Activated naive CD4-positive, alpha-beta T cell treated with Interleukin-2 at 50 U/mL for 16 hours (primary cell): Measurements from ENCODE around the gene EIF3K.

Source experiments
- DNase-seq: peaks from one replicate; pipeline ENCODE4 v3.0.0-alpha.2; 2020

The EIF3K gene

GRCh38 chr19:38650911-38651584 lies 32.1 kb downstream of the EIF3K start:
- DNase-seq: no peak

GRCh38 chr19:38653028-38653571 lies 34.1 kb downstream of the EIF3K start:
- DNase-seq: no peak

DNA sequence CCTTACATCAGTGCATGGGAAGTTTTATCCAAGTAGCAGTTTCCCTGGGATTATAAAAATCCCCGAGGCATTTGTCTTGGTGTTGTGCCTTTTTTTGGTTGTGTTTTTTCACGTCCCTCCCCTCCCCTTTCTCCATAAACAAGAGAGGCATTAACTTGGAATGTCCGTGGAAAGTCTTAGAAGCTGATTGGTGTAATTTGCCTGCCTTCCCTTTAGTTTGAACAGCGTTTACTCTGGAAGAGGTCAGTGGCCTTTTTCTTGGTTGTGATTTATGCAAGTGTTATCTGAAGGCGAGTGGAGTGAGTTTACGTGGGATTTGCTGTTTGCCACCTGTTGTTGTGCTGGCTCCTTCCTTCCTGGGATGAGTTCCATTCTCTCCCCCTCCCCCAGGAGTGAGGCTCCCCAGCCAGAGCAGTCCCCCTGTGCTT lies 35.7 kb downstream of the EIF3K start:
- no peak for DNase-seq

GRCh38 chr19:38655148-38655824 lies 36.3 kb downstream of the EIF3K start:
- DNase-seq: peak; percentile 53

DNA sequence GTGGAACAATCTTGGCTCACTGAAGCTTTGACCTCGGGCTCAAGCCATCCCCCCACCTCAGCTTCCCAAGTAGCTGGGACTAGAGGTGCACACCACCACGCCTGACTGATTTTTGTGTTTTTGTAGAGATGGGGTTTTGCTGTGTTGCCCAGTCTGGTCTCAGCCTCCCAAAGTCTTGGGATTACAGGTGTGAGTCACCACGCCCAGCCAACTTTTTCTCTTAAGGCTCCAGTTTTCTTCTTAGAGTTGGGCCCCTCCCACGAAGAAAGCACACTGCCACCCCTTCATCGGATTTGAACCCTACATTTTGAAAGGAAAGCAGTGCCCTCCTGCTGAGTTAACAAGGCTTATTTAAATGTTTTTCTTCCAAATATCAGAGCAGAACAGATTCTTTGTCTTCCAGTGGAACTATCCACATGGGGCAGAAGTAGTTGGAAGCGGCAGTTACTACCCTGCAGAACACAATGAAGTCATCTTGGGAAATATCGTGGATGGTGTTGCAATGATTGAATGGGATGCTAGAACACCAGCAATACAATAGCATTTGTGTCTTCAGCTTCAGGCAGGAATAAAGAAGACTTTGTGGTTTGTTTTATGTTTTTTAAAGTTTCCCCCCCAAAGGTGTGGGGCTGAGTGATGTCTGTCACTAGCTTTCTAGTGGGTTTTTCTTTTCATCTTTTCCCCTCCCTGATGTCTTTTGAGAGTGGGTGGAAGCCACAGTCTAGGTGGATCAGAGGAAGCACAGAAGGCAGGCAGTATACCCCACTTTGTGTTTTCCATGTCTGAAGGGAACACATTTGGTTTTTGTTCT lies 37.4 kb downstream of the EIF3K start:
- DNase-seq: peak; percentile 33

DNA sequence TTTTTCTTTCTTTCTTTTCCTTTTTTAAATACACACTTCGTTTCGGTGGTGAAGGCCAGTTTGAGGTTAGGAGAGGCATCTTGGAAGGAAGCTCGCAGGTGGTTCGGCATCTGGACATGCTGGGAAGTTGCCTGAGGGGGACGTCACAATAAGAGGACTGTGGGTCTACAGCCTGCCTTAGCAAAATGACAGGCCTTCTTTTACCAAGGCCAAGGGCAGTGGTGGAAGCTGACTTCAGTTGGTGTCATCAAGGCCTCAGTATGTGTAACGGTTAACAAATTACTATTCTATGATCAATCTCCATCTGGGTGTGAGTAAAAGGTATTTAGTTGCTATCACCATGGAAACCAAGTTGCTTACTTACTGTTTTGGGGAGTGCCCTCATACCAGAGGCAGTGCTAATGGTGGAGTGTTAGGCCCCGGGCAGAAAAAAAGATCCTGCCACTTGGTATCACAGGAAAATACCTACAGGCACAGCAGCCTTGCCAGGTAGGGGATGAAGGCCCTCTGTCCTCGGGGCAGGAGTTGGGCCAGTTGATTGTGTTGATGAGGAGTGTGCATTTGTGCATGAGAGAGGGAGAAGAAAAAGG lies 38.7 kb downstream of the EIF3K start:
- DNase-seq: peak; percentile 29

DNA sequence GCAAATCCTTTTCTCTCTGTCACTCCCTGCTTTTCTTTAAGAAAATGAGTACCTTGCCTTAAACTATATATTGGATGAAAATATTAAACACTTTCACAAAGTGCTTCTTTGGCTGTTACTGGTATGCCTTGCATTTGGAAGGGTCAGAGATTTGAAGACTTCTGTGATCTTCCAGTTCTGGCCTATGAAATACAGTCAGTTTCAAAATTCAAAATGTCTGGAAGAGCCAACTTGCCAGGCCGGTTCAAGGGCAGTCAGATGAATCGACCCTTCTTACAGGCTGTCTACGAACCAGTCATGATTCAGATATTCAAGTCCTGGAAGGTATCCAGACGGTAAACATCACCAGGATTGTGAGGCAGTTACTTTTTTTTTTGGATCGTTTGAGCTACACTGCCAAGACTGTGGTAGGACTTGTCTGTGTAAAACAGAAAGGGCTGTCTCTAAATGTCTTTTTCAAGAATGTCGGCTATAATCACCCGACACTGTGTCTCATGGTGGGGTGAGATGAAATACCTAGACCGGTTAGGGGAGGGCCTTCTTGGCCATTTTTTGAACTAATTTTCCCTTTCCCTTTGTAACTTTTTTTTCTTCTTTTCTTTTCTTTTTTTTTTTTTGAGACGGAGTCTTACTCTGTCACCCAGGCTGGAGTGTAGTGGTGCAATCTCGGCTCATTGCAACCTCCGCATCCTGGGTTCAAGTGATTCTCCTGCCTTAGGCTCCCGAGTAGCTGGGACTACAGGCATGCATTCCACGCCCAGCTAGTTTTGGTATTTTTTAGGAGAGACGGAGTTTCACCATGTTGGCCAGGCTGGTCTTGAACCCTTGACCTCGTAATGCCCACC lies 39.7 kb downstream of the EIF3K start:
- no peak for DNase-seq

DNA sequence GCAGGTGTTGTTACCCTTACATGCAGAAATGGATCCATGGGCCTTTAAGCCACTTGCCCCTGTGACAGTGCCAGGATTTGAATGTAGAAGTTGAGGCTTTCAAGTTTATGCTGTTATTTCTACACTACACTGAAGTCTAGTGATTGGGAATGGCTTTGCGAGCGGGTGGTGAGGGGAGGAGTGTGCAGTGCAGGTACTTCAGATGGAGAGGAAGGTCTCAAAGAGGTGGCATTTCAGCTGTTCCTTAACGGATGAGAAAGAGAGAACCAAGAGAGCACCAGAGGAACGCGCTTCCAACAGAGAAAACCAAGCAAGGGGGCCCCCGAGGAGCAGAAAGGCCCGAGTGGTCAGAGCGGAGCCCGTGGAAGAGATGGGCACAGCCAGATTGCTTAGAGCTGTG lies 41.7 kb downstream of the EIF3K start:
- DNase-seq: no peak

DNA sequence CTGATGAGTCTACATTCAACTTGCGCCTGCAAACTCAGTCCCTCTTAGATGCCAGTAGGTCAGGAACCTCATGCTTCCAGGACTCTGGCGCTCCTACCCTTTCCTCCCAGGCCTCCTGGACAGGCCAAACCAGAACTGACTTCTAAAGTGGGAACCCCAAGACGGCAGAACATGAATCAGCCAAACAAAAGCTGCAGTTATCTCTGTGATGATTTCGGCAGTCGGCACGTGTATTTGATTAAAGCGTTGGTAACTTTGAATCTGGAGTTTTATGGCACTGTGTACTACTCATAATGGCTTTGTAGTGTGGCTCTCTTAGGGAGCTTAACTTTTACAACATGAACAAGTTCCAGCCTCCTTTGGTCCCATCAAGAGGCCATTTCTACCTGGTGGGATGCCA lies 42.1 kb downstream of the EIF3K start:
- DNase-seq: no peak

GRCh38 chr19:38661996-38662395 lies 43.0 kb downstream of the EIF3K start:
- DNase-seq: no peak

DNA sequence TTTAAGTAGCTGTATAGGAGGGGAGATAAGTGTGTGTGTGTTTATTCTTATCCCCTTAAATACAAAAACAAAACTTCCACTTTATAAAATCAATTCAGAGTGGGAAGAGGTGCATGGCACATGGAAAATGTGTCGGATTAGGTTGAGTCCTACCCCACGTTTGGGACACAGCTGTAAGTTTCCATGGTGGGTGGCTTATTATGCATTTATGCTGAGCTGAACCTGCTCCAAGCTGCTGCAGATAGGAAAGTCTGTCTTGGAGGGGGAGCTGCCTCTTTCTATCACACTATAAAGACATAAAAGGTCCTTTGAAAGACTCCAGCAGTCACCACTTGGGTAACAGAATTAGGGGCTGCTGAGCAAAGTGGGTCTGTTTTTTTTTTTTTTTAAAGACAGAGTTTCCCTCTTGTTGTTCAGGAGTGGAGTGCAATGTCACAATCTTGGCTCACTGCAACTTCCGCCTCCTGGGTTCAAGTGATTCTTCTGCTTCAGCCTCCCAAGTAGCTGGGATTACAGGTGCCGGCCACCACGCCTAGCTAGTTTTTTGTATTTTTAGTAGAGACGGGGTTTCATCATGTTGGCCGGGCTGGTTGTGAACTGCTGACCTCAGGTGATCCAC lies 43.7 kb downstream of the EIF3K start:
- DNase-seq: no peak

DNA sequence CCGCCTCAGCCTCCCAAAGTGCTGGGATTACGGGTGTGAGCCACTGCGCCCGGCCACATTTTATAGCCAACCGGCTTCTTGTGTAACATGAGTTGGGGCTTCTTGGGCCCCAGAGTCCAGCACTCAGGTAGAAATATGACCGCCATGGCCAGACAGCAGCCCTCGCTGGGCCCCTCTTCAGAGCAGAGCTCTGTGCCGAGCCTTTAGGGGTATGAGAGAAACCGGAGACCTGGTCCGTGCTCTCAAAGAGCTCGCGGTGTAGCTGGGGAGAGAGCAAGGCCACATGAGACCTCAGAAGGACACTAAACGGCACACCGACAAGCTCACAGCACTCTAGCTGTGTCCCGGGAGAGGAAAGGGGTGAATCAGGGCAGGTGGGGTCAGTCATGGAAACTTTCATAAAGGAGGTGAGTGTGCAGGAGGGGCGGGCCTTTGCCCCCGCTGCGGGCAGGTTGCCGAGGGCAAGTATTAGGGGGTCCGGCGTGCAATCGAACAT lies 44.2 kb downstream of the EIF3K start:
- no peak for DNase-seq

GRCh38 chr19:38663957-38664502 lies 45.0 kb downstream of the EIF3K start:
- no peak for DNase-seq

- DNase-seq: no peak
These were observed 45.7 kb downstream of the EIF3K start for GRCh38 chr19:38664503-38665211.

DNA sequence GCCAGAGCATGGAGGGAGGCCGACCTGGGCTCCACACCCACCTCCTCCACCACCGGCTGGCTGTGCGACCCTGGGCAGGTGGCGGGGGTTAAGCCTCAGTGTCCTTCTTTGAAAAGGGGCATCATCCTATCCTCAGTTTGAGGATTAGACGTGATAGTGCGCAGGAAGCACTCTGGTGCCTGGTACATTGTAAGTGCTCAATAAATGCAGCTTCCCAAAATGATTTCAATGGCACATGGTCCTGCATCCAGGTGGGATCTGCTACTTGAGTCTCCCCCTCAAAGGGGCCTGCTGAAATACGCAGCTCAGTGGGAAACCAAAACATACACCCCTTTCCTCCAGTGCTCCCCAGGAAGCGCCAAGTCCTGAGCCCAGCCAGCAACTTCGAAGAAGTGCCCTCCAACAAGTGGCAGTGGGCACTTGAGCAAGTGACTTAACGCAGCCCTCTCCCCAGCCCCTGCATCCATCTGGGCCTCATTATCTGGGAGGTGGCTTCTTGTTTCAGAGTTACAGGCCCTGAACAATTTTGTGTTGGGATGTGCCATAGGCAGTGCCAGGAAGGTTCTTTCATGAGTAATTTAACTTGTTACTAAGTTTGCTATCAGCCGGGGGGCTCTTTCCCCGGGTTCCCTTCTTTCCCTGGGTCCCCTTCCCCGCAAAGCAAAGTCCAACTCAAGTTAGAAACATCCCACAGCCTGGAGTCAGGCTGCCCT lies 46.4 kb downstream of the EIF3K start:
- no peak for DNase-seq

GRCh38 chr19:38665950-38666662 lies 47.1 kb downstream of the EIF3K start:
- DNase-seq: no peak

GRCh38 chr19:38666663-38667511 lies 47.9 kb downstream of the EIF3K start:
- peak; percentile 40 for DNase-seq

DNA sequence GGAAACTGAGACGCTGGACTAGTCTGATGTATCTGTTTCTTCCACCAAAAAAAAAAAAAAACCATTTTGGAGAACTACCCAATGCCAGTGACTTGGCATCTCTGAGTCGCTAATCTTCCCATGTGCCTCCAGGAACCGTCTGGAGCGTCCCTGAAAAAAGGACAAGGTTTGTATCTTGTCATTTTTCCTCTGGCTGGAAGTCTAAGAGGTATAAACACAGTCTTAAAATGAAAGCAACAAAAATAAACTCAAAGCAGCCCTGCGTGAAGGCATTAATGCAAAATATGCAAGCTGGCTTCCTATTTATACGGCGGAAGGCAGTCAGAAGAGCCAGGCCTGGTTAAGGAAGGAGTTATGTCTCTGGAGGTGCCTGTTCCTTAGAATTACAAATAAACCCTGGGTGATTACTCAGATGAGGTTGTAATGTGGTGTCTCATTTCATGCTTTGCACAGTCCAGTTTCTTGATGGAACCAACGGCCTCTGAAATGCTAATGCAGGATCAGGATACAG lies 48.7 kb downstream of the EIF3K start:
- DNase-seq: no peak
